Small intestine (tissue), 7 donors: Measurements from ENCODE around the gene PLA2G4F. TPM values are rescaled to one million over a fixed set of nuclear protein-coding genes. Genes with fewer than 3 reads are reported as not detected.

Source experiments
- DNase-seq, 2 donors: peaks; one replicate each; pipeline versions ENCODE4 v3.0.0 to v3.0.0-alpha.2; 2013
- FAIRE-seq: peaks from 2 replicates; lab custom pipeline; 2012; peaks lifted over from hg19 to GRCh38; lab: Jason Lieb, UNC
- H3K27ac ChIP-seq, 3 donors: one replicate each; pipeline ENCODE4 v1.5.1; 2013; ENCODE audit warnings: low read length in 2 of 3, mild to moderate bottlenecking in 2 of 3, control low read depth in 1 of 3, inconsistent platforms in 1 of 3, low read depth in 1 of 3, moderate library complexity in 1 of 3
- H3K27me3 ChIP-seq, 3 donors: one replicate each; pipeline ENCODE4 v1.6.1; 2013; ENCODE audit warnings: low read length in 3 of 3, inconsistent platforms in 1 of 3; ENCODE audit not compliant: control insufficient read depth in 3 of 3, insufficient read depth in 3 of 3
- H3K36me3 ChIP-seq, 3 donors: one replicate each; pipeline ENCODE4 v1.6.1; 2013; ENCODE audit warnings: low read length in 3 of 3, inconsistent platforms in 1 of 3, low read depth in 1 of 3, mild to moderate bottlenecking in 1 of 3, moderate library complexity in 1 of 3; ENCODE audit not compliant: control insufficient read depth in 3 of 3, insufficient read depth in 2 of 3
- H3K4me1 ChIP-seq, 3 donors: one replicate each; pipeline ENCODE4 v1.6.1; 2013; ENCODE audit warnings: low read length in 2 of 3, inconsistent platforms in 1 of 3, low read depth in 1 of 3, mild to moderate bottlenecking in 1 of 3, moderate library complexity in 1 of 3; ENCODE audit not compliant: control insufficient read depth in 3 of 3, insufficient read depth in 2 of 3
- H3K4me3 ChIP-seq, 3 donors: one replicate each; pipeline ENCODE4 v1.5.1; 2013; ENCODE audit warnings: low read length in 3 of 3, control low read depth in 1 of 3, inconsistent platforms in 1 of 3, low read depth in 1 of 3, mild to moderate bottlenecking in 1 of 3, moderate library complexity in 1 of 3
- H3K9me3 ChIP-seq, 2 donors: one replicate each; pipeline ENCODE4 v1.6.1; 2013; ENCODE audit warnings: low read depth in 1 of 2, low read length in 1 of 2; ENCODE audit not compliant: control insufficient read depth in 2 of 2, insufficient read depth in 1 of 2
- WGBS, 3 donors: extraction: QIAGEN DNeasy Blood & Tissue Kit; methylation state at CpG; one replicate each; pipeline ENCODE4 v1.1.7; 2013; 5-methylcytosine and 5-hydroxymethylcytosine counted together
- polyA plus RNA-seq, 4 donors: library from polyadenylated mRNA; stranded (reverse) in 3 of 4; unstranded in 1 of 4; fragments of 200-250 nt in 3 of 4; fragments of 120-200 nt in 1 of 4; gene quantifications; one replicate each; pipeline versions ENCODE4 v1.2.1 to v1.2.3, GENCODE V29; 2013
- donor health status: healthy with polysubstance abuse.
- donor health status: control.
- donor health status: control.
- donor health status: Bipolar disorder and iron deficiency.
- donor health status: healthy.

Gene PLA2G4F
- polyA plus RNA-seq, 4 donors, result 3.2 to 27.5 (median 11.0) TPM

- Histone ChIP-seq H3K4me3 (no peak overlapping the region), H3K36me3 (peaks cover 0 to 2% (median 0%) of the 10 kb centered on the region in 3 donors), H3K27ac (no peak overlapping the region), H3K4me1 (peaks cover 0 to 5% (median 3%) of the 10 kb centered on the region in 3 donors), H3K9me3 (peaks cover 4 to 45% of the 10 kb centered on the region in 2 donors), H3K27me3 (no peaks in the 10 kb centered on the region)
- 49 to 62% (median 60%) methylated on average over 11 of the region's 11 CpGs for WGBS, 3 donors
- DNase-seq, result no peak
- FAIRE-seq, result no peak
Measured at GRCh38 chr15:42137461-42138261, 18.8 kb downstream of the PLA2G4F start.

GRCh38 chr15:42136513-42136912 is 19.9 kb downstream of the PLA2G4F start:
- FAIRE-seq (no peak), DNase-seq (no peak)
- WGBS, 3 donors, result 86 to 94% (median 90%) methylated on average over 11 of the region's 11 CpGs
- Histone ChIP-seq H3K9me3 (peaks cover 4 to 45% of the 10 kb centered on the region in 2 donors), H3K36me3 (peaks cover 0 to 2% (median 0%) of the 10 kb centered on the region in 3 donors), H3K4me3 (no peak overlapping the region), H3K27ac (no peak overlapping the region), H3K4me1 (peaks cover 0 to 5% (median 3%) of the 10 kb centered on the region in 3 donors), H3K27me3 (no peaks in the 10 kb centered on the region)

- peaks cover 0 to 3% (median 3%) of the 10 kb centered on the region in 3 donors for H3K4me1 ChIP-seq
- FAIRE-seq, result no peak
- no peak overlapping the region for H3K27ac ChIP-seq
- no peaks in the 10 kb centered on the region for H3K36me3 ChIP-seq
- H3K27me3 ChIP-seq, result no peaks in the 10 kb centered on the region
- peaks cover 4 to 39% of the 10 kb centered on the region in 2 donors for H3K9me3 ChIP-seq
- no peak for DNase-seq
- WGBS, 3 donors, result 80 to 90% (median 89%) methylated on average over 1 of the region's 1 CpG
- H3K4me3 ChIP-seq, result no peak overlapping the region
Measured at GRCh38 chr15:42135351-42135750, 21.1 kb downstream of the PLA2G4F start.

DNA sequence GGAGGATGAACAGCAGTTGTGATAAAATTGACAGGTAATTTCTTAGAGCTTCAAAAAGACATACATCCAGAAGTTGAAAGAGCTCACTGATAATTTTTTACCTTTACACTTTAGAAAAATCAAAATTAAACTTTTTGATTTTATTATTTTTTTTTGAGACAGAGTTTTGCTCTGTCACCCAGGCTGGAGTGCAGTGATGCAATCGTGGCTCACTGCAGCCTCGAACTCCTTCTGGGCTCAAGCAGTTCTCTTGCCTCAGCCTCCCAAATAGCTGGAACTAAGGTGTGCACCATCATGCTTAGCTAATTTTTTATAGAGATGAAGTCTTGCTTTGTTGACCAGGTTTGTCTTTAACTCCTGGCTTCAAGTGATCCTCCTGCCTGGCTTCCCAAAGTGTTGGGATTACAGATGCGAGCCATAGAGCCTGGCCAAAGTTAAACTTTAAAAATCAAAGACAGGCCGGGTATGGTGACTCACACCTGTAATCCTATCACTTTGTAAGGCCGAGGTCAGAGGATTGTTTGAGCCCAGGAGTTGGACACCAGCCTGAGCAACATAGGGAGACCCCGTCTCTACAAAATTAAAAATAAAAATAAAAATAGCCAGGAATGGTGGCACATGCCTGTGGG is 21.7 kb downstream of the PLA2G4F start:
- DNase-seq (no peak), FAIRE-seq (no peak)

DNA sequence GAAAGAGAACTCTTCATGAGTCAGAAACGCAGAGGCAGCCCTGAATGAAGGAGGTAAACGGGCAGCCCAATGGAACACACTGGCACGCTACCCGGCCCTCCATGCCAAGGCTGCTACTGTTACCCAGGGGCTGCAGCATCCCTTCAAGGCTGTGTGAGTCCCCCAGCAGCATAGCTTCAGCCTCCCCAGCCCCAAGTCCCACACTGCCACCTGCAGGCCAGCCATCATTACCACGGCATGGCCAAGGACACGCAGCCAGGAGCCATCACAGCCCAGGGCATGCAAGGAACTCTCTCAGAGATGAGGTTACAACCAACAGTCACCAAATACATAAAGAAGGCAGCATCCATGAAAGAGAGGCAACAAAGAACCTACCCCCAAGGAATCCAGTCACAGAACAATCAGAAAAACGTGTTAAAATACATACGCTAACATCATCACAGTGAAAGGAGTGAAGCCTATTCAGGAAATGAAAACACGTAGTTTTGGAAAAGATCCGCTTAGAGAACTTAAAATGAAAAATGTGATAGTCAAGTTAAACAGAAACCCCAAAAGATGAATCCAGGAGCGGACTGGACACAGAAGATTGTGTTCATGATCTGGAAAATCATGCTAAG is 22.4 kb downstream of the PLA2G4F start:
- Histone ChIP-seq H3K27me3 (no peaks in the 10 kb centered on the region), H3K9me3 (peaks cover 4 to 26% of the 10 kb centered on the region in 2 donors), H3K27ac (no peak overlapping the region), H3K4me3 (no peak overlapping the region), H3K36me3 (no peaks in the 10 kb centered on the region), H3K4me1 (no peaks in the 10 kb centered on the region)
- WGBS, 3 donors, result 72 to 79% (median 73%) methylated on average over 11 of the region's 11 CpGs
- no peak for FAIRE-seq
- peak; percentile 62 to 65 for DNase-seq

More for the DNA sequence above, 21.7 kb downstream of the PLA2G4F start:
- WGBS, 3 donors, result 53 to 78% (median 68%) methylated on average over 6 of the region's 6 CpGs
- Histone ChIP-seq H3K27ac (no peak overlapping the region), H3K9me3 (peaks cover 4 to 33% of the 10 kb centered on the region in 2 donors), H3K36me3 (no peaks in the 10 kb centered on the region), H3K4me3 (no peak overlapping the region), H3K4me1 (peaks cover 0 to 2% (median 2%) of the 10 kb centered on the region in 3 donors), H3K27me3 (no peaks in the 10 kb centered on the region)

- H3K36me3 ChIP-seq, result no peaks in the 10 kb centered on the region
- 85 to 94% (median 89%) methylated on average over 4 of the region's 4 CpGs for WGBS, 3 donors
- FAIRE-seq (no peak), DNase-seq (no peak)
- H3K27me3 ChIP-seq, result no peaks in the 10 kb centered on the region
- H3K4me3 ChIP-seq, result no peak overlapping the region
- no peak overlapping the region for H3K27ac ChIP-seq
- H3K9me3 ChIP-seq, result peaks cover 4 to 19% of the 10 kb centered on the region in 2 donors
- H3K4me1 ChIP-seq, result no peaks in the 10 kb centered on the region
Measured at GRCh38 chr15:42133356-42133755, 23.1 kb downstream of the PLA2G4F start.

DNA sequence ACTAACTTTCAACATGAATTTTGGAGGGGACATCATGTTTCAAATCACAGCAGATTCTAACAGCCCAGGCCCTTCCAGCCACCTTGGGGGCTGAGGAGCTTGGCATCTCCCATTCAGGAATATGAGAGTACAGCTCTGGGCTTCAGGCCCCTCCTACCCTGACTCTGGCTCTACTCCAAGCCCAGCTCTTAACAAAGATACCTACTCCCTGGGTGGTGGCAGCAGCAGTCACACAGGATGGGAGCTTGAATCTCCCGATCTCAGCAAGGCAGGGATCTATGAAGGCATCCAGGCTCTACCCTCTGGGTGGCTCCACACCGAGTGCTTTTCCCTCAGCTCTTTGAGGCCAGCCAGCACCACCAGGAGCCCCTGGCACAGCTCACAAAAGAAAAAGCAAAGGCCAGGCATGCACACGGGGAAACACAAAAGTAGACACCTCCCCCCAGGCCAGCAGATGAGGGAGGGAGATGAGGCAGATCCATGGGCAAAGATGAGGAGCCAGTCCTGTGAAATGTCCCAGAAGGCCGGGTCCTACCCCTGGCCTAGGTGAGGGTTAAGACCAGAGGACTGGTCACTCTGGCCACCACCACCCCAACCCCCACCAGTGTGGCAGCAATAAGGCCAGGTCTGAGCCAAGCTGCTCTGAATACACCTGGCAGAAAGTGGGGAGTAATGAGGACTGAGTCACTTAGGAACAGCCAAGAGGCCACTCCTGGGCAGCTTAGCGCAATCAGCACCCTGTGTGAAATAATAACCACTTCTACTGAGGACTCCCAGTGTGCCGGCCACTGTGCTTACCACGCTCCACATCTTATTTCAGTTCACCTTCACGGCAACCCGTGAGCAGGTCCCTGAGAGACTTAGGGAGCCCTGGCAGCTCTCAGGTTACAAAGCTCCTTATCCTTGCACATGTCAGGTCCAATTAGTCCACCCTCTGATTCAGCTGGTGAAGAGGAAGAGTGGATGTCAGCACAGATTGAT is 24.3 kb downstream of the PLA2G4F start:
- H3K4me1 ChIP-seq, result no peaks in the 10 kb centered on the region
- H3K4me3 ChIP-seq, result no peak overlapping the region
- H3K9me3 ChIP-seq, result peaks cover 0 to 7% of the 10 kb centered on the region in 2 donors
- no peaks in the 10 kb centered on the region for H3K36me3 ChIP-seq
- DNase-seq (no peak), FAIRE-seq (no peak)
- no peak overlapping the region for H3K27ac ChIP-seq
- H3K27me3 ChIP-seq, result no peaks in the 10 kb centered on the region
- WGBS, 3 donors, result 69 to 72% (median 71%) methylated on average over 9 of the region's 9 CpGs
